ENCODE data around the gene KCTD5. TPM values are rescaled to one million over a fixed set of nuclear protein-coding genes. Genes with fewer than 3 reads are reported as not detected.

KCTD5 gene
- total RNA-seq, 1 donor from 2014 or later, result 27.3 TPM

GRCh38 chr16:2708955-2709587 lies 26.7 kb downstream of the KCTD5 start:
- peak; percentile 86 for DNase-seq (ENCODE audit: low spot score)
- no peaks in the 10 kb centered on the region for H3K9me3 Mint-ChIP-seq (ENCODE audit: low read depth)
- no peaks in the 10 kb centered on the region for H3K4me1 Mint-ChIP-seq (ENCODE audit: low read depth)
- no peak overlapping the region for H3K27ac Mint-ChIP-seq (ENCODE audit: unreplicated experiment)
- no peak for TF ChIP-seq CTCF (IDR thresholded peaks at IDR 0.05)
- peaks cover 4% of the 10 kb centered on the region for H3K36me3 Mint-ChIP-seq (ENCODE audit: low read depth)
- H3K27me3 Mint-ChIP-seq (ENCODE audit: low read depth), result no peaks in the 10 kb centered on the region
- no peak overlapping the region for H3K4me3 Mint-ChIP-seq (ENCODE audit: unreplicated experiment)

GRCh38 chr16:2709588-2709984 lies 27.3 kb downstream of the KCTD5 start:
- DNase-seq (ENCODE audit: low spot score), result peak; percentile 87
- Mint-ChIP-seq H3K36me3 (ENCODE audit: low read depth) (peaks cover 4% of the 10 kb centered on the region), H3K4me3 (ENCODE audit: unreplicated experiment) (no peak overlapping the region), H3K9me3 (ENCODE audit: low read depth) (no peaks in the 10 kb centered on the region), H3K27ac (ENCODE audit: unreplicated experiment) (no peak overlapping the region), H3K27me3 (ENCODE audit: low read depth) (no peaks in the 10 kb centered on the region), H3K4me1 (ENCODE audit: low read depth) (no peaks in the 10 kb centered on the region)
- TF ChIP-seq CTCF (IDR thresholded peaks at IDR 0.05), result no peak

- H3K36me3 Mint-ChIP-seq (ENCODE audit: low read depth), result peaks cover 4% of the 10 kb centered on the region
- peaks cover 4% of the 10 kb centered on the region for H3K4me1 Mint-ChIP-seq (ENCODE audit: low read depth)
Measured at GRCh38 chr16:2710021-2710710, 27.8 kb downstream of the KCTD5 start.

GRCh38 chr16:2710711-2711231 lies 28.4 kb downstream of the KCTD5 start:
- Mint-ChIP-seq H3K36me3 (ENCODE audit: low read depth) (peaks cover 4% of the 10 kb centered on the region), H3K27me3 (ENCODE audit: low read depth) (no peaks in the 10 kb centered on the region), H3K27ac (ENCODE audit: unreplicated experiment) (no peak overlapping the region), H3K4me1 (ENCODE audit: low read depth) (peaks cover 4% of the 10 kb centered on the region), H3K9me3 (ENCODE audit: low read depth) (no peaks in the 10 kb centered on the region), H3K4me3 (ENCODE audit: unreplicated experiment) (no peak overlapping the region)
- DNase-seq (ENCODE audit: low spot score), result no peak
- TF ChIP-seq CTCF (IDR thresholded peaks at IDR 0.05), result no peak

More at GRCh38 chr16:2710021-2710710, 27.8 kb downstream of the KCTD5 start:
- H3K4me3 Mint-ChIP-seq (ENCODE audit: unreplicated experiment), result no peak overlapping the region
- peak; percentile 87 for DNase-seq (ENCODE audit: low spot score)
- H3K9me3 Mint-ChIP-seq (ENCODE audit: low read depth), result no peaks in the 10 kb centered on the region
- no peak overlapping the region for H3K27ac Mint-ChIP-seq (ENCODE audit: unreplicated experiment)
- H3K27me3 Mint-ChIP-seq (ENCODE audit: low read depth), result no peaks in the 10 kb centered on the region
- TF ChIP-seq CTCF (IDR thresholded peaks at IDR 0.05), result no peak

- Mint-ChIP-seq H3K4me3 (ENCODE audit: unreplicated experiment) (no peak overlapping the region), H3K27me3 (ENCODE audit: low read depth) (no peaks in the 10 kb centered on the region), H3K4me1 (ENCODE audit: low read depth) (peaks cover 7% of the 10 kb centered on the region), H3K36me3 (ENCODE audit: low read depth) (peaks cover 4% of the 10 kb centered on the region), H3K9me3 (ENCODE audit: low read depth) (no peaks in the 10 kb centered on the region), H3K27ac (ENCODE audit: unreplicated experiment) (no peak overlapping the region)
- TF ChIP-seq CTCF (IDR thresholded peaks at IDR 0.05), result no peak
- DNase-seq (ENCODE audit: low spot score), result peak; percentile 82
Measured at GRCh38 chr16:2711370-2712062, 29.2 kb downstream of the KCTD5 start.
